Fibroblast of mammary gland (primary cell): ENCODE results near the gene COL26A1.
A peak's percentile ranks its signal among the peaks of the same experiment; 100 is the strongest.
"Not testable (repeated sequence)": the region's sequence is repeated elsewhere in the genome, so short reads cannot be mapped to it uniquely, and the experiment has no call there.

Experiments used
- DNase-seq: peaks from one replicate; pipeline ENCODE4 v3.0.0-alpha.2; 2010; ENCODE audit warnings: low read depth
- H3K4me3 ChIP-seq: 2 replicates; pipeline ENCODE4 v1.5.1; 2011; ENCODE audit warnings: low read depth, mild to moderate bottlenecking, low read length, moderate library complexity; ENCODE audit not compliant: control insufficient read depth
- CTCF ChIP-seq: conservative IDR thresholded peaks from 2 replicates; pipeline ENCODE4 v1.5.1; 2011; ENCODE audit warnings: low read depth, low read length, inconsistent platforms; ENCODE audit not compliant: control insufficient read depth, insufficient read depth

COL26A1 gene

GRCh38 chr7:101494602-101495329 lies 132.1 kb downstream of the COL26A1 start:
- H3K4me3 ChIP-seq: no peak overlapping the region
- DNase-seq: no peak
- no peak for TF ChIP-seq CTCF

GRCh38 chr7:101496017-101496416 lies 133.3 kb downstream of the COL26A1 start:
- TF ChIP-seq CTCF: no peak
- peak; percentile 24 for DNase-seq
- no peak overlapping the region for H3K4me3 ChIP-seq

- TF ChIP-seq CTCF: no peak
- no peak for DNase-seq
- H3K4me3 ChIP-seq: no peak overlapping the region
Measured at GRCh38 chr7:101501351-101501750, 138.7 kb downstream of the COL26A1 start.

GRCh38 chr7:101502466-101503098 lies 139.9 kb downstream of the COL26A1 start:
- H3K4me3 ChIP-seq: no peak overlapping the region
- no peak for DNase-seq
- no peak for TF ChIP-seq CTCF

- DNase-seq, H3K4me3 ChIP-seq: not testable (repeated sequence)
Measured at GRCh38 chr7:101505510-101505909, 142.8 kb downstream of the COL26A1 start.

- DNase-seq: no peak
- no peak for TF ChIP-seq CTCF
- no peak overlapping the region for H3K4me3 ChIP-seq
Measured at GRCh38 chr7:101506531-101506930, 143.9 kb downstream of the COL26A1 start.

GRCh38 chr7:101507327-101507726 lies 144.7 kb downstream of the COL26A1 start:
- H3K4me3 ChIP-seq: no peak overlapping the region
- no peak for DNase-seq
- TF ChIP-seq CTCF: no peak
